ENCODE results near the gene RTN4IP1.
A peak's percentile ranks its signal among the peaks of the same experiment; 100 is the strongest.
"Not testable (repeated sequence)": the region's sequence is repeated elsewhere in the genome, so short reads cannot be mapped to it uniquely, and the experiment has no call there.

The RTN4IP1 gene

DNA sequence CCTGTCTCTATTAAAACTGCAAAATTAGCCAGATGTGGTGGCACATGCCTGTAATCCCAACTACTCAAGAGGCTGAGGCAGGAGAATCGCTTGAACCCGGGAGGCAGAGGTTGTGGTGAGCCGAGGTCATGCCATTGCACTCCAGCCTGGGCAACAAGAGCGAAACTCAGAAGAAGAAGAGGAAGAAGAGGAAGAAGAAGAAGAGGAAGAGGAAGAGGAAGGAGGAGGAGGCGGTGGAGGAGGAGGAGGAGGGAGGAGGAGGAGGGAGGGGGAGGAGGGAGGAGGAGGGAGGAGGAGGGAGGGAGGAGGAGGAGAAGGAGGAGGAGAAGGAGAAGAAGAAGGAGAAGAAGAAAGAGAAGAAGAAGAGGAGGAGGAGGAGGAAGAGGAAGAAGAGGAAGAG is 40.4 kb downstream of the RTN4IP1 start:
- H3K27ac ChIP-seq (ENCODE audit: low read depth, low read length); H3K79me2 ChIP-seq (ENCODE audit: control insufficient read depth, insufficient read depth, low read length, unreplicated experiment); H2AFZ ChIP-seq (ENCODE audit: low read length, unreplicated experiment); H3K36me3 ChIP-seq (ENCODE audit: insufficient read depth, low read length); H3K4me3 ChIP-seq (ENCODE audit: low read depth, low read length); H3K27me3 ChIP-seq (ENCODE audit: insufficient read depth, low read length): not testable (repeated sequence)
- peaks cover 16% of the 10 kb centered on the region for H3K4me1 ChIP-seq (ENCODE audit: control insufficient read depth, insufficient read depth, low read length, unreplicated experiment)

DNA sequence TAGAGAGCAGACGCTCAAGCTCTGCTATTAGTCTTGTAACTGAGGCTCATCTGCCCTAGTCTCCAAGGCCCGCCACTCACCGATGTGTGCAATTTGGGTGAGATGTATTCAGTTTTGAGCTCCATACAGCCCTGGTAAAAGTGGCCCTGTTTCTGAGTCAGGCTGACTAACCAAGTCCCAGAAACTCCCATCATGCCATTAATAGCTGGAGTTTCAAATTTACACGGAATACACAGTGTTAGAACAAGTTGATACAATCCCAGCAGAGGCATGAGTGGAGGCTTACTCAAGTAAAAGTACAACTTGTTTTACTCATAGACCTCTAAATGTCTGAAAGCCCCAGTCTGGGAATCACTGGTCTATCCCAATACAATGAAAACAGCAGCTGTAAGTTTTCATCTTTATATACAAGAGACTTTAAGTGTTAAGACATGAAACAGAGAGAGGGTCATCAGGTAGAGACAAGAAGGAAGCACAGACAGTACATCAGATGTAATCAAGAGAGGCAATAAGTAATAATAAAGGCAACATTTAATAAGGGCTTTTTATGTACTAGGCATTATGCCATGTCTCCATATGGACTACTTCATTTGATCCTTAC is 42.4 kb downstream of the RTN4IP1 start:
- Histone ChIP-seq H2AFZ (ENCODE audit: low read length, unreplicated experiment) (no peak overlapping the region), H3K4me3 (ENCODE audit: low read depth, low read length) (no peak overlapping the region), H3K79me2 (ENCODE audit: control insufficient read depth, insufficient read depth, low read length, unreplicated experiment) (no peaks in the 10 kb centered on the region), H3K36me3 (ENCODE audit: insufficient read depth, low read length) (no peaks in the 10 kb centered on the region), H3K4me1 (ENCODE audit: control insufficient read depth, insufficient read depth, low read length, unreplicated experiment) (peaks cover 14% of the 10 kb centered on the region), H3K27me3 (ENCODE audit: insufficient read depth, low read length) (no peaks in the 10 kb centered on the region), H3K27ac (ENCODE audit: low read depth, low read length) (no peak overlapping the region)

DNA sequence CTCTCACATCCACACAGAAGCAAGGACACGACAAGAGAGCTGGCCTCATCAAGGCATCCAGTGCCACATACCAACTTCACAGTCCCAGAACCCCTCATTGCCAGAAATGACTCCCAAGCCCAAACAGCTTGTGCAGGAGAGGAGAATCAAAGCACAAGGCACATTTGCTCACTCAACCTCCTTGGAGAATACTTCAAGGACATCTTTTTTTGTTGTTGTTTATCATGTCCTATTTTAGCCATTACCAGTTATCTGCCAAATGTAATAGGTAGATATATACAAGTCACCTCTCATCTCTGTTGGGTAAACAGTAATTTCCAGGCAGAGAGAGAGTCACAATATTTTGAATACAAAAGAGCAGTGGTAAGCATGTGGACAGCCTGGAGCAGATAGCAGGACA is 47.8 kb downstream of the RTN4IP1 start:
- Histone ChIP-seq H2AFZ (ENCODE audit: low read length, unreplicated experiment) (no peak overlapping the region), H3K27ac (ENCODE audit: low read depth, low read length) (no peak overlapping the region), H3K36me3 (ENCODE audit: insufficient read depth, low read length) (no peaks in the 10 kb centered on the region), H3K79me2 (ENCODE audit: control insufficient read depth, insufficient read depth, low read length, unreplicated experiment) (no peaks in the 10 kb centered on the region), H3K4me3 (ENCODE audit: low read depth, low read length) (no peak overlapping the region), H3K27me3 (ENCODE audit: insufficient read depth, low read length) (no peaks in the 10 kb centered on the region), H3K4me1 (ENCODE audit: control insufficient read depth, insufficient read depth, low read length, unreplicated experiment) (no peaks in the 10 kb centered on the region)

DNA sequence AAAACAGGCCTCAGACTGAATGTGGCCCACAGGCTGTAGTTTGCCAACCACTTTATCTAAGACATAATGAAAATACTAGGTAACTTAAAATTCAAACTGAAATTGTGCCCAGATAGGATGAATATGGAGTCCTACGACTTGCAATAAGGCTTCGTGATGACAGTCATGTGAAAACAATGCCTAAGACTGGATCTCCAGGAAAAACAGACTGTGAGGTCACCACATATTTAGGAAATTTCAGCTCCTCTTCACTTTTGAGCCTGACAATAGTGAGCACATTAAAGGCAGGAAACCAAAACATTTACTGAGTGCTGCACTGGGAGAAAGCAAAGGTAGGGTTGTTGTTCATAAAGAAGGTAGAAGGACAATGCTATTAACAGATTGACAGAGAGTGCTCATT is 50.0 kb downstream of the RTN4IP1 start:
- peaks cover 9% of the 10 kb centered on the region for H3K4me1 ChIP-seq (ENCODE audit: control insufficient read depth, insufficient read depth, low read length, unreplicated experiment)
- no peak overlapping the region for H3K27ac ChIP-seq (ENCODE audit: low read depth, low read length)
- no peak overlapping the region for H2AFZ ChIP-seq (ENCODE audit: low read length, unreplicated experiment)
- H3K36me3 ChIP-seq (ENCODE audit: insufficient read depth, low read length), result no peaks in the 10 kb centered on the region
- no peak overlapping the region for H3K4me3 ChIP-seq (ENCODE audit: low read depth, low read length)
- no peaks in the 10 kb centered on the region for H3K27me3 ChIP-seq (ENCODE audit: insufficient read depth, low read length)
- H3K79me2 ChIP-seq (ENCODE audit: control insufficient read depth, insufficient read depth, low read length, unreplicated experiment), result no peaks in the 10 kb centered on the region

DNA sequence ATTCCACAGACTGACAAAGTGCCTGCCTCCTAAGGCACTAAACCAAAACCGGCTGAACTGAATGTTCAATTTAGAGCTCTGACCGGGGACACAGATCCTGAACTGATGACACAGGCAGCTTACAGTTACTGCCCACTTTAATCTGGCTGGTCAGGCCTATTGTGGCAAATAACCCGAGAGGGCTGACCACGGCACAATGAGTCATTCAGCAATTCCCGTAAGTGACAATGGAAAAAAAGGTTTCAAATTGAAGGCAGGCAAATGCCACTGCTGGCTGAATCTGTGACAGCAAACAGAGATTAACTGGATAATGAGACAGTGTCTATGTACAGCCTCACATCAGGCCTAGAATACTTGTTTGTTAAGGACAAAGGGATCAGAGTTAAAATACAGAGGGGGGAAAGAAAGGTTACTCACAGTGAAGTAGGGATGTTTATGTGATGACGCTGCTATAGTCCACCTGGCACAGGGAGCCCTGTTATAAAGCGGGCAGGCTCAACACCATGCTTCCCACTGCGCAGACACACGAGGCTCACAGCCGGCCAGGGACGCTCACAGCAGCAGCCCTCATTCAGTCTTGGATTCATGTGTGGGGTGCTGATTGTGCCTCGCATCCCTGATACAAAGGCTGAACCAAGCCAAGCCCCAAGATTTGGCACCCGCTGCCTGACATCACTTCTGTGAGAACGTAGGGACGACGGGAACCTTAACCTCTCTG is 54.4 kb downstream of the RTN4IP1 start:
- H3K27ac ChIP-seq (ENCODE audit: low read depth, low read length), result peak overlapping the region; percentile 39; the same call in 1 of the 2 replicates
- peak overlapping the region; percentile 40 for H2AFZ ChIP-seq (ENCODE audit: low read length, unreplicated experiment)

DNA sequence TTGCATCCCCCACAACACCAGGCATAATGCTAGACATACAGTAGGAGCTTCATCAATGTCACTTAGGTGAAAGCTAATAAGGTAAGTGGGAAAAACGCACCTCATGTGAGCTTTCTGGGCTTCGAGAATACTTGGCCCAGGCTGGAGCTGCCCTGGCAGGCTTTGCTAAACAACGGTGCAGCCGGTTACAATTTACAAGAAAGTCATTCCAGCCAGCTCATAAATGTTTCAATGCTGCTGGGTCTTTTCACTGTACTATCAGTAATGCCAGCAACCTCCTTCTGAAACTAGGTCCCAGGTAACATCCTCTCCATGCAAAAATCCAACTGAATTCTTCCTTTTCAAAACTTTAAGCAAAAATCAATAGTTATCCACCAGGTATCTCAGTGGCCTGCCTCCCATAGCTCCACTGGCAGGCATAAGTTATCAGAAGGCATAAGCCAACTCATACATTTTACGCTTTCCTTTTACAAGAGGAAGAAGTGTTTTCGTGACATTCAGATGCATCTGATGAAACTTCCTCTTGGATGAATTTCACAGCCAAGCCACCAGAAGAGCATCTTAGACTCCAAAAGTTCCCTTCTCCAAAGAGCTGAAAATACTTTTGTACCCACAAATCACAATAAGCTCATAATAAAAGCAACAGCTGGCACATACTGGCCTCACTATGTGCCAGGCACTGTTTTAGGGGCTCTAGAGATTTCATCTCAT is 56.3 kb downstream of the RTN4IP1 start:
- Histone ChIP-seq H3K27ac (ENCODE audit: low read depth, low read length) (no peak overlapping the region), H3K4me1 (ENCODE audit: control insufficient read depth, insufficient read depth, low read length, unreplicated experiment) (peaks cover 21% of the 10 kb centered on the region), H2AFZ (ENCODE audit: low read length, unreplicated experiment) (no peak overlapping the region), H3K79me2 (ENCODE audit: control insufficient read depth, insufficient read depth, low read length, unreplicated experiment) (no peaks in the 10 kb centered on the region), H3K36me3 (ENCODE audit: insufficient read depth, low read length) (peaks cover 15% of the 10 kb centered on the region), H3K4me3 (ENCODE audit: low read depth, low read length) (no peak overlapping the region), H3K27me3 (ENCODE audit: insufficient read depth, low read length) (no peaks in the 10 kb centered on the region)

More for the DNA sequence above, 54.4 kb downstream of the RTN4IP1 start:
- Histone ChIP-seq H3K27me3 (ENCODE audit: insufficient read depth, low read length) (no peaks in the 10 kb centered on the region), H3K4me1 (ENCODE audit: control insufficient read depth, insufficient read depth, low read length, unreplicated experiment) (peaks cover 10% of the 10 kb centered on the region), H3K4me3 (ENCODE audit: low read depth, low read length) (0 out of 2 replicates have a peak overlapping the region, but pooled peaks have one; percentile 1), H3K79me2 (ENCODE audit: control insufficient read depth, insufficient read depth, low read length, unreplicated experiment) (no peaks in the 10 kb centered on the region), H3K36me3 (ENCODE audit: insufficient read depth, low read length) (peaks cover 8% of the 10 kb centered on the region; the same call in 1 of the 2 replicates)

DNA sequence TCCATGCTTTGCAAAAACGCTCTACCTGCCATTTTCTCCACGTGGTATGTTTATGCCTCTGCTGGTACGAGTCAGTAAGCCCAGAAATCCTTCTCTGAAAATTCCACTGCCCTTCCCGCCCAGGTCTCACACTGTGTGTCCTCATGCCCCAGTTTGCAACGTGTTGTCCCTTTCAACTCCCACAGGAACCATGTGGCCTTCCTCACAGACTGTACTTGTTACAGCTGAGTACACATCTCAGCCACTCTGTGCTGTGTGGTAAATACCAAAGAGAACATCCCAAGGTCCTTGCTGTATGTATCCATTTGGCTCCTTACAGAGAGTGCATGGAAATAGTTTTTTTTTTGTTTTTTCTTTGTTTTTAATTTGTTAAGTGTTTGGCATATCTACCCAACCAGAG is 56.9 kb downstream of the RTN4IP1 start:
- peaks cover 22% of the 10 kb centered on the region for H3K4me1 ChIP-seq (ENCODE audit: control insufficient read depth, insufficient read depth, low read length, unreplicated experiment)
- peaks cover 21% of the 10 kb centered on the region for H3K36me3 ChIP-seq (ENCODE audit: insufficient read depth, low read length)
- H3K27me3 ChIP-seq (ENCODE audit: insufficient read depth, low read length), result no peaks in the 10 kb centered on the region
- no peak overlapping the region for H2AFZ ChIP-seq (ENCODE audit: low read length, unreplicated experiment)
- H3K4me3 ChIP-seq (ENCODE audit: low read depth, low read length), result no peak overlapping the region
- no peaks in the 10 kb centered on the region for H3K79me2 ChIP-seq (ENCODE audit: control insufficient read depth, insufficient read depth, low read length, unreplicated experiment)
- H3K27ac ChIP-seq (ENCODE audit: low read depth, low read length), result no peak overlapping the region

DNA sequence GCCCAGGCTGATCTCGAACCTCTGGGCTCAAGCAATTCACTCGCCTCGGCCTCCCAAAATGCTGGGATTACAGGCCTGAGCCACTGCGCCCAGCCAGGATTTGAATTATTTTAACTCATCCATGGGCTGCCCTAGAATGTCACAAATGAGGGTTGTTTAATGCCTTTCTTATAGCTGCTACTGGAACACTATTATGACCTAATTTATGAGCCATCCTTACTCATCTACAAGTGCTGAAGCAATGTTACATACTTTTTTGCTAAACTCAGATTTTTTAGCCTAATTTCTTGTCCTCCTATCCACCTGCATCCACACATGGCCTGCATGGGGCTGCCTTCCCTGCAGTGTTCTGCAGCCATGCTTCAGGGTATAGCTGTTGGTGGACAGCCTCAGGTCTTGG is 59.9 kb downstream of the RTN4IP1 start:
- Histone ChIP-seq H3K4me3 (ENCODE audit: low read depth, low read length) (no peak overlapping the region), H3K27me3 (ENCODE audit: insufficient read depth, low read length) (no peaks in the 10 kb centered on the region), H3K27ac (ENCODE audit: low read depth, low read length) (no peak overlapping the region), H3K4me1 (ENCODE audit: control insufficient read depth, insufficient read depth, low read length, unreplicated experiment) (peaks cover 14% of the 10 kb centered on the region), H3K36me3 (ENCODE audit: insufficient read depth, low read length) (peaks cover 30% of the 10 kb centered on the region), H2AFZ (ENCODE audit: low read length, unreplicated experiment) (no peak overlapping the region), H3K79me2 (ENCODE audit: control insufficient read depth, insufficient read depth, low read length, unreplicated experiment) (no peaks in the 10 kb centered on the region)

DNA sequence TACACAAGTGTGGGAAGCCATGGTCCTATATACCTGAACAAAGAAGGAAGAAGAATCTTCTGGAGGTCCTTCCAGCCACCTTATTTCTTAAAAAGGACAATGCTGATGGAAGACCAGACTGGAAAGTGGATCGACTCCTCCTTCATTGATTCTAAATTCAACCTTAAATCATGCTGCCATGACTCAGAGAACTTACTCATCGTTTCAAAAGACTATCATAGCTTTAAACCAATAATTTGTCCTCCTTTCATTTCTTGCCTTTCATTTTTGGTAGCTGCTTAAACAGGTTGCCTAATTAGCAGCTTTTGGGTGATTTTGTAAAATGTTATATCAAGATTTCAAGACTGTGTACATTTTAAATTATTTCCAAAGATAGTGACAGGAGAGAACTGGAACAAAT is 60.8 kb downstream of the RTN4IP1 start:
- H3K79me2 ChIP-seq (ENCODE audit: control insufficient read depth, insufficient read depth, low read length, unreplicated experiment), result no peaks in the 10 kb centered on the region
- H3K27ac ChIP-seq (ENCODE audit: low read depth, low read length), result no peak overlapping the region; the same call in 1 of the 2 replicates
- no peak overlapping the region for H2AFZ ChIP-seq (ENCODE audit: low read length, unreplicated experiment)
- no peak overlapping the region for H3K4me3 ChIP-seq (ENCODE audit: low read depth, low read length)
- H3K36me3 ChIP-seq (ENCODE audit: insufficient read depth, low read length), result peaks cover 30% of the 10 kb centered on the region
- no peaks in the 10 kb centered on the region for H3K27me3 ChIP-seq (ENCODE audit: insufficient read depth, low read length)
- H3K4me1 ChIP-seq (ENCODE audit: control insufficient read depth, insufficient read depth, low read length, unreplicated experiment), result peaks cover 12% of the 10 kb centered on the region

DNA sequence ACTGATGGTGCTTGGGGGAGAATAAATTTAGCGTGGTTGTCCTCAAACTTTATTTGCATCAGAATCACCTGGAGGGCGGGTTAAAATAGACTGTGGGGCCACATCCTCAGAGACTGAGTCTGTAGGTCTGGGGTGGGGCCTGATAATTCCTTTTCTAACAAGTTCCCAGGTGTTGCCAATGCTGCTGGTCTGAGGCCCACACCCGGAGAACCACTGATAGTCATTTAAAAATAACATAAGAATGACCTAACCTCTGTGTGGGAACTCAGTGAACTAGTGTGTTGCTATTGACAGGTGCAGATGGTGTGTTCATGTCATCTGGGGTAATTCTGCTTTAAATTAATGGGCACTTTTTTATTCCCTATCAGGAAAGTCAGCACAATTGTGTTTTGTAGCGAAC is 64.8 kb downstream of the RTN4IP1 start:
- Histone ChIP-seq H3K4me1 (ENCODE audit: control insufficient read depth, insufficient read depth, low read length, unreplicated experiment) (peaks cover 31% of the 10 kb centered on the region), H3K27me3 (ENCODE audit: insufficient read depth, low read length) (no peaks in the 10 kb centered on the region), H3K79me2 (ENCODE audit: control insufficient read depth, insufficient read depth, low read length, unreplicated experiment) (no peaks in the 10 kb centered on the region), H2AFZ (ENCODE audit: low read length, unreplicated experiment) (no peak overlapping the region), H3K4me3 (ENCODE audit: low read depth, low read length) (no peak overlapping the region), H3K36me3 (ENCODE audit: insufficient read depth, low read length) (peaks cover 19% of the 10 kb centered on the region; the same call in 1 of the 2 replicates), H3K27ac (ENCODE audit: low read depth, low read length) (no peak overlapping the region)
